Breast epithelium (tissue), 4 donors: ENCODE data around the gene ABHD13. TPM values are rescaled to one million over a fixed set of nuclear protein-coding genes. Genes with fewer than 3 reads are reported as not detected.
"Not testable (repeated sequence)": the region's sequence is repeated elsewhere in the genome, so short reads cannot be mapped to it uniquely, and the experiment has no call there.

Experiments
- DNase-seq, 2 donors: peaks; one replicate each; pipeline ENCODE4 v3.0.0-alpha.2; 2019; ENCODE audit warnings: low spot score in 2 of 2
- H3K27ac ChIP-seq, 2 donors: fragments of 200-600 bp; sonication (generic) in 1 of 2; one replicate each; pipeline ENCODE4 v1.5.1; 2016 to 2019; ENCODE audit warnings: mild to moderate bottlenecking in 1 of 2
- H3K27me3 ChIP-seq, 2 donors: fragments of 200-600 bp; sonication (generic) in 1 of 2; one replicate each; pipeline versions ENCODE4 v1.5.1 to v1.6.0; 2017 to 2019; ENCODE audit warnings: control low read depth in 1 of 2, mild to moderate bottlenecking in 1 of 2
- H3K36me3 ChIP-seq: fragments of 200-600 bp; one replicate; pipeline ENCODE4 v1.5.1; 2019
- H3K4me1 ChIP-seq, 2 donors: fragments of 200-600 bp; sonication (generic); one replicate each; pipeline ENCODE4 v1.5.1; 2016 to 2019; ENCODE audit warnings: control low read depth in 1 of 2
- H3K4me3 ChIP-seq, 3 donors: fragments of 200-600 bp; sonication (generic); 1 replicate in 2 of 3; 2 replicates in 1 of 3; pipeline ENCODE4 v1.5.1; 2016 to 2019; ENCODE audit warnings: mild to moderate bottlenecking in 3 of 3, moderate library complexity in 2 of 3
- H3K9me3 ChIP-seq, 2 donors: fragments of 200-600 bp; sonication (generic) in 1 of 2; one replicate each; pipeline ENCODE4 v1.5.1; 2016 to 2019; ENCODE audit warnings: control low read depth in 1 of 2
- CTCF ChIP-seq, 3 donors: fragments of 450-650 bp; IDR thresholded peaks; one replicate each; pipeline ENCODE4 v1.5.1; 2016 to 2017; ENCODE audit warnings: antibody characterized with exemption in 3 of 3, mild to moderate bottlenecking in 3 of 3, moderate library complexity in 3 of 3
- POLR2A ChIP-seq: fragments of 450-650 bp; IDR thresholded peaks from one replicate; pipeline ENCODE4 v1.6.1; 2016; ENCODE audit warnings: antibody characterized with exemption, mild to moderate bottlenecking, moderate library complexity
- POLR2AphosphoS5 ChIP-seq, 3 donors: sonication (generic); formaldehyde crosslinking; IDR thresholded peaks; one replicate each; pipeline ENCODE4 v1.6.1; 2017; ENCODE audit warnings: antibody characterized with exemption in 3 of 3
- intact Hi-C: fragments of 100-400 bp; cut with DNase I; formaldehyde crosslinking; loops from one replicate; pipeline ENCODE4 v1.15.1; 2023; ENCODE audit warnings: low total_unique reads
- total RNA-seq, 3 donors: library from RNA; depleted of rRNA; stranded (reverse); fragments of >200 nt; gene quantifications; one replicate each; pipeline ENCODE4 v1.1.0, GENCODE V29; 2016

ABHD13 gene
- total RNA-seq, 3 donors from 2014 or later: 9.9 to 20.5 (median 14.4) TPM

- Histone ChIP-seq H3K4me3 (peak overlapping the region in 2 of 3 donors; percentile 56 to 68), H3K36me3 (no peaks in the 10 kb centered on the region), H3K27me3 (no peaks in the 10 kb centered on the region), H3K9me3 (no peaks in the 10 kb centered on the region), H3K27ac (no peak overlapping the region), H3K4me1 (no peaks in the 10 kb centered on the region)
- DNase-seq: no peak
- intact Hi-C loops: no loop called here
- TF ChIP-seq POLR2A: no peak
- TF ChIP-seq CTCF (IDR thresholded peaks at IDR 0.05): no peak
- no peak for TF ChIP-seq POLR2AphosphoS5 (IDR thresholded peaks at IDR 0.05)
These were observed 4.2 kb upstream of the ABHD13 start for GRCh38 chr13:108213946-108214345.

GRCh38 chr13:108214441-108215271, 3.5 kb upstream of the ABHD13 start:
- H3K4me1 ChIP-seq: peaks cover 0 to 4% of the 10 kb centered on the region in 2 donors
- TF ChIP-seq POLR2A (no peak), POLR2AphosphoS5 (IDR thresholded peaks at IDR 0.05) (no peak), CTCF (IDR thresholded peaks at IDR 0.05) (no peak)
- intact Hi-C loops: no loop called here
- no peaks in the 10 kb centered on the region for H3K36me3 ChIP-seq
- no peaks in the 10 kb centered on the region for H3K27me3 ChIP-seq
- H3K27ac ChIP-seq: peak overlapping the region in 1 of 2 donors; percentile 8
- no peak for DNase-seq
- H3K9me3 ChIP-seq: no peaks in the 10 kb centered on the region
- H3K4me3 ChIP-seq: peak overlapping the region; percentile 38 to 68 (median 56)

- intact Hi-C loops: no loop called here
- H3K4me1 ChIP-seq: peaks cover 0 to 4% of the 10 kb centered on the region in 2 donors
- no peak for TF ChIP-seq POLR2A
- TF ChIP-seq POLR2AphosphoS5 (IDR thresholded peaks at IDR 0.05): peak in 1 of 3 donors; percentile 44
These were observed 2.8 kb upstream of the ABHD13 start, which contains the start of gene LIG4 for GRCh38 chr13:108215436-108215835. Gene LIG4 (minus strand): TSS chr13:108215536. CDS start chr13:108211268, 4,268 bp downstream.

GRCh38 chr13:108217307-108218043, 717 bp upstream of the ABHD13 start:
- DNase-seq: not testable (repeated sequence)
- Histone ChIP-seq H3K27ac (peak overlapping the region; percentile 90 to 94), H3K4me3 (peak overlapping the region; percentile 94 to 99 (median 98))

More at GRCh38 chr13:108215436-108215835, 2.8 kb upstream of the ABHD13 start, which contains the start of gene LIG4:
- Histone ChIP-seq H3K9me3 (no peaks in the 10 kb centered on the region), H3K27me3 (no peaks in the 10 kb centered on the region), H3K27ac (peak within 1 kb of the TSS; percentile 8 to 34), H3K36me3 (no peaks in the 10 kb centered on the region), H3K4me3 (peak within 1 kb of the TSS; percentile 38 to 68 (median 56))
- DNase-seq: peak; percentile 75 to 83

GRCh38 chr13:108220041-108220440, 1.8 kb downstream of the ABHD13 start:
- no peak for TF ChIP-seq CTCF (IDR thresholded peaks at IDR 0.05)
- no peak for TF ChIP-seq POLR2A
- no peak for TF ChIP-seq POLR2AphosphoS5 (IDR thresholded peaks at IDR 0.05)
- Histone ChIP-seq H3K9me3 (no peaks in the 10 kb centered on the region), H3K27ac (no peak overlapping the region), H3K27me3 (no peaks in the 10 kb centered on the region), H3K4me3 (peak overlapping the region in 1 of 3 donors; percentile 16), H3K36me3 (no peaks in the 10 kb centered on the region), H3K4me1 (peaks cover 0 to 4% of the 10 kb centered on the region in 2 donors)
- intact Hi-C loops: no loop called here
- DNase-seq: no peak

More at GRCh38 chr13:108217307-108218043, 717 bp upstream of the ABHD13 start:
- H3K9me3 ChIP-seq, intact Hi-C loops, H3K27me3 ChIP-seq, H3K36me3 ChIP-seq, H3K4me1 ChIP-seq: not testable (repeated sequence)
